ENCODE data around the gene NAA40.

NAA40 gene

DNA sequence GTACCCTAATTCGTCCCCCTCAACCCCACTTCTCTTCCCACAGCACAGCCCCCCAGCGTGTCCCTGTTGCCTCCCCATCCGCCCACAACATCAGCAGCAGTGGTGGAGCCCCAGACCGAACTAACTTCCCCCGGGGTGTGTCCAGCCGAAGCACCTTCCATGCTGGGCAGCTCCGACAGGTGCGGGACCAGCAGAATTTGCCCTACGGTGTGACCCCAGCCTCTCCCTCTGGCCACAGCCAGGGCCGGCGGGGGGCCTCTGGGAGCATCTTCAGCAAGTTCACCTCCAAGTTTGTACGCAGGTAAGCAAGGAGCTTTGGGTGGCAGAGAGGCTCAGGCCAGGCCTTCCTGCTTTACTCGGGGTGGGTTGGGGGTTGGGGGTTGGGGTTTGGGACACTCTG, 34.1 kb upstream of the NAA40 start:
- Histone ChIP-seq H3K4me2 (ENCODE audit: low read depth, low read length) (no peak overlapping the region), H3K79me2 (ENCODE audit: low read length) (no peaks in the 10 kb centered on the region), H3K9me3 (replicated peaks; ENCODE audit: insufficient read depth, low read length) (no peaks in the 10 kb centered on the region), H3F3A (ENCODE audit: insufficient read depth, low read length) (no peaks in the 10 kb centered on the region), H4K20me1 (ENCODE audit: insufficient read depth, low read length) (no peaks in the 10 kb centered on the region), H3K27ac (ENCODE audit: low read length) (no peak overlapping the region), H3K9ac (ENCODE audit: low read length) (no peak overlapping the region), H3K27me3 (replicated peaks; ENCODE audit: insufficient read depth, low read length) (no peaks in the 10 kb centered on the region), H2AFZ (ENCODE audit: low read length) (no peak overlapping the region), H3K4me3 (ENCODE audit: low read length) (no peak overlapping the region), H3K4me1 (ENCODE audit: low read length) (no peaks in the 10 kb centered on the region), H3K36me3 (replicated peaks; ENCODE audit: insufficient read depth, low read length) (peaks cover 6% of the 10 kb centered on the region; the same call in 1 of the 2 replicates), H3K9me2 (replicated peaks; ENCODE audit: insufficient read depth, low read length) (no peaks in the 10 kb centered on the region)
- TF ChIP-seq EZH2 (optimal IDR thresholded peaks at IDR 0.05; ENCODE audit: low read depth, low read length) = no peak
- TF ChIP-seq EZH2phosphoT487 (IDR thresholded peaks at IDR 0.05; ENCODE audit: low read length) = no peak
- DNase-seq = no peak

DNA sequence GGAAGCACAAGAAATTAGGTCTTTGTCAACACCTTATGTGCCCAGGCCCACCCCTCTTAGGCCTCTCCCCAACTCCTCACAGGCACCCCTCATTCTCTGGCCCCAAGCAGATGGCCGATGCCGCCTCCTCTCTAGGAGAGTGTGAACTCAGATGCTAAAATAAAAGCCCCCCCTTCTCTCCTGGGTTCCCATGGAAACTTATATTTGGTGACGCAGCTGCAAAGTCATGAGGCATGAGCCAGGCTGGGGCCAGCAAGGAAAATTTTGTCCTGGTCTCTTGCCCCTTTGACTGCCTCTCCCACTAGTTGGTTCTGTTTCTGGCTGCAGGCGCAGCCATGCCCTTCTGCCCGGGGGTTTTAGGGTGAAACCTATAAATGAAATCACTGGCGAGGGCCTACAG, 33.6 kb upstream of the NAA40 start:
- Histone ChIP-seq H3K9ac (ENCODE audit: low read length) (no peak overlapping the region), H3K9me2 (replicated peaks; ENCODE audit: insufficient read depth, low read length) (no peaks in the 10 kb centered on the region), H3K79me2 (ENCODE audit: low read length) (no peaks in the 10 kb centered on the region), H3K27me3 (replicated peaks; ENCODE audit: insufficient read depth, low read length) (no peaks in the 10 kb centered on the region), H3F3A (ENCODE audit: insufficient read depth, low read length) (no peaks in the 10 kb centered on the region), H3K9me3 (replicated peaks; ENCODE audit: insufficient read depth, low read length) (no peaks in the 10 kb centered on the region), H3K4me1 (ENCODE audit: low read length) (no peaks in the 10 kb centered on the region), H3K4me3 (ENCODE audit: low read length) (no peak overlapping the region), H3K36me3 (replicated peaks; ENCODE audit: insufficient read depth, low read length) (peaks cover 4% of the 10 kb centered on the region; the same call in 1 of the 2 replicates), H4K20me1 (ENCODE audit: insufficient read depth, low read length) (no peaks in the 10 kb centered on the region), H2AFZ (ENCODE audit: low read length) (no peak overlapping the region), H3K27ac (ENCODE audit: low read length) (no peak overlapping the region), H3K4me2 (ENCODE audit: low read depth, low read length) (no peak overlapping the region)
- TF ChIP-seq EZH2 (optimal IDR thresholded peaks at IDR 0.05; ENCODE audit: low read depth, low read length) (no peak), EZH2phosphoT487 (IDR thresholded peaks at IDR 0.05; ENCODE audit: low read length) (no peak)
- TF ChIP-seq, protein P1, sequence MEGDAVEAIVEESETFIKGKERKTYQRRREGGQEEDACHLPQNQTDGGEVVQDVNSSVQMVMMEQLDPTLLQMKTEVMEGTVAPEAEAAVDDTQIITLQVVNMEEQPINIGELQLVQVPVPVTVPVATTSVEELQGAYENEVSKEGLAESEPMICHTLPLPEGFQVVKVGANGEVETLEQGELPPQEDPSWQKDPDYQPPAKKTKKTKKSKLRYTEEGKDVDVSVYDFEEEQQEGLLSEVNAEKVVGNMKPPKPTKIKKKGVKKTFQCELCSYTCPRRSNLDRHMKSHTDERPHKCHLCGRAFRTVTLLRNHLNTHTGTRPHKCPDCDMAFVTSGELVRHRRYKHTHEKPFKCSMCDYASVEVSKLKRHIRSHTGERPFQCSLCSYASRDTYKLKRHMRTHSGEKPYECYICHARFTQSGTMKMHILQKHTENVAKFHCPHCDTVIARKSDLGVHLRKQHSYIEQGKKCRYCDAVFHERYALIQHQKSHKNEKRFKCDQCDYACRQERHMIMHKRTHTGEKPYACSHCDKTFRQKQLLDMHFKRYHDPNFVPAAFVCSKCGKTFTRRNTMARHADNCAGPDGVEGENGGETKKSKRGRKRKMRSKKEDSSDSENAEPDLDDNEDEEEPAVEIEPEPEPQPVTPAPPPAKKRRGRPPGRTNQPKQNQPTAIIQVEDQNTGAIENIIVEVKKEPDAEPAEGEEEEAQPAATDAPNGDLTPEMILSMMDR (IDR thresholded peaks at IDR 0.05; ENCODE audit: low read length) = no peak
- DNase-seq = no peak

DNA sequence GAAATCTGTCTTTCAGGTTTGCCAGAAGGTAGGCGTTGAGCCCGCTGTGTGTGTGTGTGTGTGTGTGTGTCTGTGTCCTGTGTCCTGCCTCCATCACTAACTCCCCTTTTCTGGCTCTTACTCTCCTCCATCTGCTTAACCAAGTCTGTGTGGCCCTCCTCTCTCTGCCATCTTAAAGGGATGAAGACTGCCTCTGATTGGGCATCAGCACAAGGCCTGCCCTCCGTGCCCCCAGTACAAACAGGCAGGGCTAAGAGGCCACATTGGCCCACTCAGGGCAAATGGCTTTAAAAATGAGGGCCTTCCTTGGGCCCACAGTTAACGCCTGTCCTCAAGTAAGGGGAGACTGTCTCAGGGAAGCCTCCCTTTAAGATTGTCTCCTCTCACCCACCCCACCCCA, 32.7 kb upstream of the NAA40 start:
- TF ChIP-seq EZH2 (optimal IDR thresholded peaks at IDR 0.05; ENCODE audit: low read depth, low read length) (no peak), EZH2phosphoT487 (IDR thresholded peaks at IDR 0.05; ENCODE audit: low read length) (no peak)
- TF ChIP-seq, protein P1 (IDR thresholded peaks at IDR 0.05; ENCODE audit: low read length) = no peak
- Histone ChIP-seq H3K79me2 (ENCODE audit: low read length) (no peaks in the 10 kb centered on the region), H3F3A (ENCODE audit: insufficient read depth, low read length) (no peaks in the 10 kb centered on the region), H2AFZ (ENCODE audit: low read length) (no peak overlapping the region), H3K27ac (ENCODE audit: low read length) (no peak overlapping the region), H3K36me3 (replicated peaks; ENCODE audit: insufficient read depth, low read length) (peaks cover 4% of the 10 kb centered on the region; the same call in 1 of the 2 replicates), H3K4me1 (ENCODE audit: low read length) (no peaks in the 10 kb centered on the region), H3K9me3 (replicated peaks; ENCODE audit: insufficient read depth, low read length) (no peaks in the 10 kb centered on the region), H3K9me2 (replicated peaks; ENCODE audit: insufficient read depth, low read length) (no peaks in the 10 kb centered on the region), H3K4me2 (ENCODE audit: low read depth, low read length) (no peak overlapping the region), H3K9ac (ENCODE audit: low read length) (no peak overlapping the region), H4K20me1 (ENCODE audit: insufficient read depth, low read length) (no peaks in the 10 kb centered on the region), H3K27me3 (replicated peaks; ENCODE audit: insufficient read depth, low read length) (no peaks in the 10 kb centered on the region), H3K4me3 (ENCODE audit: low read length) (no peak overlapping the region)
- DNase-seq = no peak

DNA sequence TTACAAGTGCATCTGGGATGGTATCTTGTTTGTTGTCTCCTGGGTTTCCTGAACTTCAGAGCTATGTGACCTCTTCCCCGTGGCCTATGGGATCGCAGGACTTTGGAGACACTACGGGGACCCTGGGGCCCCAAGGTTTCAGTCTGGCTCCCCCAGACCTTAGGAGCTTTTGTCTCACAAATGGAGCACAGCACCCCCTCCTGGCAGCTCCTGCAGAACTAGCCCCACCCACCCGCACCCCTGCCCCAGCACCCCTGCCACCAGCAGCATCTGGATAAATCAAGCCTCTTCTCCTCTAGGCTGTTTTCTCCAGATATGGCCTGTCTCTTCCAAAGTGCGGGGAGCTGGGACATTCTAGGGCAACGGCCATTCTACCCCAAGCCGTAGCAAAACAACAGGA, 32.2 kb upstream of the NAA40 start:
- H3K9me2 ChIP-seq (replicated peaks; ENCODE audit: insufficient read depth, low read length) = no peaks in the 10 kb centered on the region
- H3F3A ChIP-seq (ENCODE audit: insufficient read depth, low read length) = no peaks in the 10 kb centered on the region
- H3K36me3 ChIP-seq (replicated peaks; ENCODE audit: insufficient read depth, low read length) = peaks cover 4% of the 10 kb centered on the region; the same call in 1 of the 2 replicates
- no peaks in the 10 kb centered on the region for H3K27me3 ChIP-seq (replicated peaks; ENCODE audit: insufficient read depth, low read length)
- no peak overlapping the region for H2AFZ ChIP-seq (ENCODE audit: low read length)
- no peaks in the 10 kb centered on the region for H3K9me3 ChIP-seq (replicated peaks; ENCODE audit: insufficient read depth, low read length)
- no peaks in the 10 kb centered on the region for H3K4me1 ChIP-seq (ENCODE audit: low read length)
- DNase-seq = no peak
- H3K79me2 ChIP-seq (ENCODE audit: low read length) = no peaks in the 10 kb centered on the region
- no peak overlapping the region for H3K4me3 ChIP-seq (ENCODE audit: low read length)
- H3K4me2 ChIP-seq (ENCODE audit: low read depth, low read length) = no peak overlapping the region
- H3K27ac ChIP-seq (ENCODE audit: low read length) = no peak overlapping the region
- TF ChIP-seq EZH2phosphoT487 (IDR thresholded peaks at IDR 0.05; ENCODE audit: low read length) = no peak
- no peak for TF ChIP-seq EZH2 (optimal IDR thresholded peaks at IDR 0.05; ENCODE audit: low read depth, low read length)
- TF ChIP-seq, protein P1 (IDR thresholded peaks at IDR 0.05; ENCODE audit: low read length) = no peak
- no peaks in the 10 kb centered on the region for H4K20me1 ChIP-seq (ENCODE audit: insufficient read depth, low read length)
- no peak overlapping the region for H3K9ac ChIP-seq (ENCODE audit: low read length)
